GM11168 (cell line): ENCODE measurements around the gene ARHGEF19.

Experiments
- in situ Hi-C: fragments of 300-500 bp; cut with MboI; formaldehyde crosslinking; loops from one replicate; pipeline ENCODE4 v1.12.0; 2022; ENCODE audit warnings: low sequenced_read_pairs; ENCODE audit not compliant: unreplicated experiment

Gene ARHGEF19

DNA sequence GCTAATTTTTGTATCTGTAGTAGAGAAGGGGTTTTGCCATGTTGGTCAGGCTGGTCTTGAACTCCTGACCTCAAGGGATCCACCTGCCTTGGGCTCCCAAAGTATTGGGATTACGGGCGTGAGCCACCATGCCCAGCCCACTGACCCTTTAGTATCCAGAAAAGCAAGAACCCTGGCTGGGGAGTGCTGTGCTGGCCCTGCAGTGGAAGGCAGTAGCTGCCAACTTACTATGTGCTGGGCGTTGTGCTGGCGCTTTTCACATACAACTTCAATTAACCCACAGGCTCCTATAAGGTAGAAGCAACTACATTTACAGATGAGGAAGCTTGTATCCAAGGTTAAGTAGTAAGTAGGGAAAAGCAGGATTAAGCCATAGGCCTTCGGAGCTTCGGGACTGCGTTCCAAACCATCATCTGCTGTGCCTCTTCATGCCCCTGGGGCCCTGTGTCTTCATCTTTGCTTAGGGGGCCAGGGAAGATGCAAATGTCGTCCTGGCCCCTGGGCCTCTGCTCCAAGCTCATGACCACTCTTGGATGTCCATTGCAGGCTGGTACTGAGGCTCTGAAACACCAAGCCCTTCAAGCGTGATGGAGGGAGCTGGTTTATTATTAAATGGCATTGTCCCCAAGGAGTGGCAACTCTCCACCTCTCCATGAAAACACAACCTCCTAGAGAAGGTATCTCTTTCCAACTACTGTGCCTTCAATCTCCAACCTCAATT is 33.2 kb upstream of the ARHGEF19 start:
- in situ Hi-C loops = no loop called here

GRCh38 chr1:16244650-16245285 is 32.3 kb upstream of the ARHGEF19 start:
- in situ Hi-C loops = no loop called here

DNA sequence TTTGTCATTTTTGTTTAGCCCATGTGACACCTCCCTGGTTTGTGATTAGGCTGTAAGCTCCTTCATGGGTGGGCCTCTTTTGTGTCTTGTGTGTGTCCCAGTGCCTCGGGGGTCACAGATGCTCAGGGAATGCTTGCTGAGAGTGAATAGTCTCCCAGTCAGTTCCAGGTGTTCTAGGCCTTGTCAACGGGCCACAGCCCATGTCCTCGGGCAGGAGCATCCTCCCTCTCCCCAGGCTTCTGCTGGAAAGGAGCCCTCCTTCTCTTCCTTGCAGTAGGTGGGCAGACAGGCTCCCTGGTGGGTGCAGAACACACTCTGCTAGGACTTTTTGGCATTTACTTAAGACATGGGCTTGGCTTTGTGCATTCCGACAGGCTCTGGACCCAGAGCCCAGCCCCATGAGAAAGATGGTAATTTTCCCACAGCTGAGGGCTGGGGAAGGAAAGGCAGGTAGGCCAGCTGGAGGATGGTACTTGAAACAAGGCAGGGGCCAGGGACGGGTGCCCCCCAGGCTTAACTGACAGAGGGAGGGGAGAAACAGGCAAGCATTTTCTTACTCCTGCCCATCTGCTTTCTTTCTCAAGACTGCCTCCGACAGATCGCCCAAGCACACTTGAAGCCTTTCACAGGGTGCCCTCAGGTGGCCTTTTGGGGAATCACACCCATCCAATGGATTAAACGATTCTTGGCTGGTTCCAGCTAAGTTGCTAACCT is 31.6 kb upstream of the ARHGEF19 start:
- in situ Hi-C loops = no loop called here

DNA sequence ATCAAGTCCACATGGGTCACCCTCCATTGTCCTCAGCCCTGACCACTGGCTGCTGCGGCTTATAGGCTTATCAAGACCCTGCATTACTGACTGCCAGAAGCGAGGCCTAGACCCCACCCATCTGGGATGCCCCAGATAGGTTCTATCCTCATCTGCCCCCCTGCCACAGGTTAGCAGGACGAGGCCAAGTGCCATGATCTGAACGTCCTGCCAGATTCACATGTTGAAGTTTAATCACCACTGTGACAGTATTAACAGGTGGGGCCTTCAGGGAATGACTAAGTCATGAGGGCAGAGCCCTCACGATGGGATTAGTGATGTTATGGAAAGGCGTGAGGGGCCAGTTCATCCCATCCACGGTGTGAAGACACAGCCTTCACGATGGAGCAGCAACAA is 30.8 kb upstream of the ARHGEF19 start:
- in situ Hi-C loops = no loop called here

DNA sequence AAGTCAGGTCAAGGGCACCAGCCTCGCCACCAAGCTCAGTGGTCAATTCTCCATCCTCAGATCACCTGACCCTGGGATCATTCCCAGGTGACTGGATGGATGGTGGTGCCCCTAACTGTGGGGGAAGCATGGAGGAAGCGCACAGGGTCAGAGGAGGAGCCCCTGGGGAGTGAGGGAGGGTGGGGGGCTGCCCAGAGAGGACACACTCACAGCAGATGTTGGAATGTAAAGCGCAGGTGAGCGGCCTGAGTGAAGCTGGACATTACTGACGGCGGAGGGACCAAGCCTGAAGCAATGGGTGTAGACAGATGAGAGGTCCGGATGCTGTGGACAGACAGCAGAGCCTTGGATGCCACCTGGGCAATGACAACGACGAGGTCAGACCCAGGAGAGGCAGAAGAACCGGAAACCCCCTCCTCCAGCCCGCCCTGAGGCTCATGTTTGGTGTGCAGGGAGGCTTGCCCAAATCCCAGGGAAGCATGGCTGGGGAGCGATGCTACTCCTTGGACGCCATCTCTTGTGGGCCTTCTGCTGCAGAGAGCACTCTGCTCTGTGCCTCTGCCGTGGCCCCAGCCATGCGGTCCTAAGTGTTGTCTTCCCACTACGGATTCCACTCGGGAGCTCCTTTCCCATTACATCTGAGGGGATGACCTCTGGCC is 30.2 kb upstream of the ARHGEF19 start:
- in situ Hi-C loops = no loop called here

DNA sequence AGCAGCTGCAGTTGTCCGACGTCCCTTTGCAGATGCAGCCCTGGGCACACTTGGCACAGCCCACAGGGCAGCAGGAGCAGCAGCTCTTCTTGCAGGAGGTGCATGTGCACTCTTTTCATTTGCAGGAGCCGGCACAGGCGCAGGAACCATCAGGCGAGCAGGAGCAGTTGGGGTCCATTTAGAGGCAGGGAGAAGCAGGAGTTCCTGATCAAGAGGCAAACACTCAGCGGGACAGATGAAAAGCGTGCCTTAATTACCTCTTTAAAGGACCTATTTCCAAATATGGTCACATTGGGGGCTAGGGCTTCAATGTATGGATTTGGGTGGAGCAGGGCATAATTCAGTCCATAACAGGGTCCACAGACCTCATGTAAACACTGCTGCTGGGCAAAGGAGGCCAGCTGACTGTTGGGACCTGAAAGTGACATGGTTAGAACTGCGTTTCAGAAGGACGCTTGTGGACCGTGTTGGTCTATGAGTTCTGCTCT is 28.8 kb upstream of the ARHGEF19 start:
- in situ Hi-C loops = no loop called here

- in situ Hi-C loops = no loop called here
Observed at GRCh38 chr1:16239972-16240491, 27.6 kb upstream of the ARHGEF19 start.

GRCh38 chr1:16237343-16237830 is 24.9 kb upstream of the ARHGEF19 start:
- in situ Hi-C loops = no loop called here

DNA sequence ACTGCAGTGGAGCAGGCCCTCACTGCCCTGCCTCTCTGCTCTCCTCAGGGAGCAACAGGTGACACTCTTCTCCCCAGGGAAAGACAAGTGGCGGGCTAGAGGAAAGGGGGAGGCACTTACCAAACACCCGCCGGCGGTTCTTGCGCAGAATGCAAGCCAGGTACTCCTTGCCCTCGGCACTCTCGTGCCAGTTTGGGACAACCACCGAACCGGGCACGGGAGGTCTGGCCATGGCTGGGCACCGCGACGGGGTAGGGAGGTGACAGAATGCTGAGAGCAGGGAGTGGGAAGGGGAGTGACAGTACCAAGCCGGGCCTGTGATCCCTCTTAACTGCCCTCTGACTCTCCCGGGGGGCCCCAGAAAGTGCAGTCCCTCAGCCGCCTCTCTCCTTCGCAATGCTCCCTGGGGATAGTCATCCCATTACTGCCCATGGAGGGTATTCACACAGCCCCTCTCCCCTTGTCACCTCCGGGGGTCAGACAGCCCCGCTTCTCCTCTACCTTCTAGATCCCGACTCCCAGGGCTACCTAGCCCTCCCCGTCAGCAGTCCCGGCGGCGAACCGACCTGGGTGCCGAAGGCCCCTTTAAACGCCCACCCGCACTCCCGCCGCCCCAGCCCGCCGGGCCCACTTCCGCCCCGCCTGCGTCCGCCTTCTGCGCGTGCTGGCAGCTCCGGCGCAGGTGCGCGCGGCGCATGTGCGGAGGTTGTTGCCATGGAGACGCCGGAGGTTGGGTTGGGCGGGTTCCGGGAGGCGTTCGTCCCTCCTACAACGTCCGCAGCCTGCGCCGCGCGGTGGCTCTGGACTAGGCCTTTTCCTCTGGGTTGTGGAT is 24.3 kb upstream of the ARHGEF19 start, which contains the start of gene CPLANE2:
TSS of gene CPLANE2 (minus strand) at position 673 of the 832 bp plus-strand sequence. CDS start at position 232, 441 bp downstream.
- in situ Hi-C loops = no loop called here

DNA sequence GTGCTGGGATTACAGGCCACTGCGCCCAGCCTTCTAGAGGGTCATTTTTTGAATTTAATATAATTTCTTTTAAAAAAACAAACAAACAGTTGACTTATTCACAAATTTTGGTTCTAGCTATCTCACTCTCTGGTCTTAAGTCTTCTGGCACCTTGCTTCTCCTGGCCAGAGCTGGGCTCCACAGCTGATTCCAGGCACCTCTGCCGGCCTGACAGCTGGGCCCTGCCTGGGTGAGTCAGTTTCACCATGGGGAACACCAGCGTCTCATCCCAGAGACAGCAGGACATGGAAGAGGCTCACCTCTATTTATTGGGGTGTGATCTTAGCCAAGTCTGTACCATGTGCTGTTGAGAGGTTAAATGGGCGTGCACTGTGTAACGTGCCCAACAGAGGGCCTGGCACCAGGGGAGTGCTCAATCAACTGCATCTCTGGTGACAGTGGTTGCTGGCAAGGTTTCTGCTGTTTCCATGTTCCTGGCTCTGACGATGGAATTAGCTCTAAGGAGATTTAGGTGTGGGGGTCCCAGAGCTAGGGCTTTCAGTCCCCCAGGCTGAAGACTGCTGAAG is 23.6 kb upstream of the ARHGEF19 start:
- in situ Hi-C loops = no loop called here

- in situ Hi-C loops = no loop called here
Observed at GRCh38 chr1:16235347-16235746, 22.9 kb upstream of the ARHGEF19 start.

- in situ Hi-C loops = no loop called here
Observed at GRCh38 chr1:16233431-16233830, 21.0 kb upstream of the ARHGEF19 start.

DNA sequence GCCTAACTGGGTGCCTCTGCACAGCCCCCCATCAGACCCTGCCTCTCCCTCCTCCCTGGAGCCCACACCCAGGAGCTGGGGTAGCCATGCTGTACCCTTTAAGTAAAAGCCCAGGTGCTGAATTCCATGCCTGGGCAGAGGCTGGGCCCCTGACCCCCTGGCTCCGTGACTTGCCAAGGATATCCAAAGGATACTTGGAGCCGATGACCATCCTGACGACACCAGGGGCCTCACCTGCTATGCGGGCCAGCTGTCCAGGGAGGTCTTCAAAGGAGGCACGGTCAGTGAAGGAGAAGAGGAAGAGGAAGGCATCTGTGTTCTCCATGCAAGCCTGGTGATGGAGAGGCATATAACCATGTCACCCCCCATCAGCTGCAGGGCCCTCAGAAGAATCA is 19.9 kb upstream of the ARHGEF19 start:
- in situ Hi-C loops = no loop called here

DNA sequence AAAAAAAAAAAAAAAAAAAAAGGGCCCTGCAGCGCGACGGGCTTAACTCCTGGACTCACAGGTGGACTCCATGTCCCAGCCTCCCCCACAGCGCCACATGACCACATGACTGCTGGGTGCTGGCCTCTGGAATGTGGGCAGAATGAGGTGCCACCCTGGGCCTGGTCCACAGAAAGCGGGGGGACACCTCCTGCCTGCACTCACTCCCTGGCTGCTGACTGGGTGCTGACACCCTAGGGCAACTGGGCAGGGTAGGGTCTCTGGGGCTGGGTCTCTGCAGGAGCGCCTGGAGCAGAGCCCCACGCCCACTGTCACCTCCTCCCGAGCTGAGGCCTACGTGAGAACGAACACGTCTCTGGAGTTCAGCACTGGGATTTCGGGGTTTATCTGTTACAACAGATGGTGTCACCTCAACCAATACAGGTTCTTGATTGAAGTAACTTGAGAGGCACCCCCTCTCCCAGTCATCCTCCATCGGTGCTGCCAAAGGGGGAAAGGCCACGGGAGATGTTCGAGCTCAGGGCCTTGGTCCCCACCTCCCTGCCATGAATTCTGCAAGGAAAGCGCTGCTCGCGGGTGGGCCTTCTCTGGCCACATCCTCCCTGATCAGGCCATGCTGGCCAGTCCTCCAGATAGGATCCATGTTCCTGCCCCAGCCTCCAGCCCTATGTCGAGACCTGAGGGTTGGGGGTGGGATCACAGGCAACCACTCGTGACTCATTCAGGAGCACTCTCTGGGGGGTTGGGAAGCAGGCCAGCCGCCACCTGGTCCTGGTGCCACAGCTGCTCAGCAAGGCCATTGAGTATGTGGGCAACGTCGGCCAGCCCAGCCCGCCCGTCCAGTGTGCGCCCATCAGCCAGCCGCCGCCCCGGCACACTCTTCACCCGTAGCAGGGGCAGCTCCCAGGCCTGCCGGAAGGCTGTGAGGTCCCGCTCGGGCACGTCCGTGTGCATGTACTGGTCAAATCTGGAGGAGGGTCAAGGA is 19.2 kb upstream of the ARHGEF19 start:
- in situ Hi-C loops = no loop called here

- in situ Hi-C loops = no loop called here
Observed at GRCh38 chr1:16230744-16231143, 18.3 kb upstream of the ARHGEF19 start.

- in situ Hi-C loops = no loop called here
Observed at GRCh38 chr1:16229976-16230740, 17.7 kb upstream of the ARHGEF19 start.

DNA sequence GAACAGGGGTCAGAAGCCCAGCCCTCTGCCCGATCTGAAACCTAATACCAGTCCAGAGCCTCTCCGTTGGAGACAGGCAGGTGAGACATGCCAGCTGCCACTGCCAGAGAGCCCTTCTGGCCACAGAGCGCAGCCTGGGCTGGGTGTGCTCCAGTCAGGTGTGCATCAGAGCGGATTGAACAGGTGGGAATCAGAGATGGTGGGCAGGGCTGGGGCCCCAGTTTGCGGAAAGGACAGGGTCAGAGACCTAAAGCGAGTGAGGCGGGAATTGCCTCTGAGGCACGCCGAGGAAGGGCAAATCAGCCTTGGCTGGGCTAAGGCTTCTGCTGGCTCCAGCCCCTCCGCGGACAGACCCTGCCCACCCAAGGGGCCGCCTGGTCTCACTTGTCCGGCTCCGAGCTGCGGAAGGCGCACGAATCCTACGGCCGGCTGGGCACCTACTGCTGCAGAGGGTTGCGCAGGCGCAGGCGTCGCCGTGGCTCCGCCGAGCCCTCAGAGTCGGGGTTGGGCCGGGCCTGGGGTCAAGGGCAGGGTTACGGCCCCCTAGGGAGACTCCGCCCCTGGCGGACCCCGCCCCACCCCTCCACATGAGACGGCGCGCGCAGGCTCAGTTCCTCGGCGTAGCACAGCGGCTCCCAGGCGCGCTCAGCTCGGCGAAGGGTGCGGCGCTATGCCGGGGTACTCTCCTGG is 14.2 kb upstream of the ARHGEF19 start:
- in situ Hi-C loops = no loop called here
